ENCODE measurements around the gene MRPL22.
"Not testable (repeated sequence)": the region's sequence is repeated elsewhere in the genome, so short reads cannot be mapped to it uniquely, and the experiment has no call there.

The MRPL22 gene

DNA sequence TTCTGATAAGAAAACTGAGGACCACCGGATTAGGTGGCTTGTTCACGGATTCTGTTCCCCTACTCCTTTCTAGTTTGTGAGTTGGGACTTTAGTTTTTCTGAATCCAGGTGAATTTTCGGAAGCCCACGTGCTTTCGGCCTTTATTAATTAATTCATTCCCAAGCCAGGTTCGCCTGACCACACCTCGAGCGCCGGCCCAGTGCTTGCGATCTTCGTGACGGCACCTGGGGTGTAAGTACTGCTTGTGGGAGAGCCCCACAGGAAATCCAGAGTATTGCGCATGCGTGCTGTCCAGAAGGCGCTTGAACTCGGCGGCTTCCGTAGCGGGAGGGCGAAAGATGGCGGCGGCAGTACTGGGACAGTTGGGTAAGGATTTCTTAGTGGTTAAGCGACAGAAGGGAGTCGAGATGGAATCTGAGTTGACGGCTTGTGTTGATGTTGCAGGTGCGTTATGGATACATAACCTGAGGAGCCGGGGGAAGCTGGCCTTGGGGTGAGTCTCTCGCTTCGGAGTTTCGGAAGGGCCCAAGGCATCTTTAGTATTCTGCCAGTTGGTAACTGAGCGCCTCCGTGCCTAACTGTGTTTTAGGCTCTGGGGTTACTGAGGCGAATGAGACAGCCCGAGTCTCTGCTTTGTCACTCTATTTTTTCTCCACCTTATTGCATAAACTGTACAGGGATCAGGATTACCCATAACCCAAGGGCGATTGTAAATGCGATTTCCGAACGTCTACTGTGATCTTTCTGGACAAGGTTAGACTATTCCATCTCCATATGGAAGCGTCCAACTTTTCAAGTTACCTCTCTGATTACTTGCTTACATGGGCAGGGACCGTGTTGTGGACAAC lies at the start of gene MRPL22:
Gene MRPL22 (plus strand): TSS at position 302 of the 849 bp plus-strand sequence. CDS start 38 bp downstream, at position 340.
- peak; percentile 88 for DNase-seq (ENCODE audit: low spot score)

DNA sequence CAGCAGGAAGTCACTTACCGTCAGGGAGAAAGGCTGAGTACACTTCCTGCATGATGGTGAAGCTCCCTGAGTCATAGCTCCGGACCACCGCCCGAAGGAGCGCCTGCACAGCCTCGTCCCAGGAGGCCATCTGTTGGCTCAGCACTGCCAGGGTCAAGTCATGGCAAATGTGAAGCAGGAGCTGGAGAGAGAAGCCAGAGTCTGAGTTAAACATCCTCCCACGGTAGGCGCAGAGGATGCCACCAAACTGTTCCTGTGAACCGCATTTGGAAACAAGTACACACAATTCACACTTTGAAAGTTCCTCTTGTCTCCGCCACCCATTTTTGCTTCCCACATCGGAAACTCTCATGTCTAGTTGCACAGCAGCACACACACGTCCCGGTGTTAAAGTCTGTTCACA lies 48.5 kb upstream of the MRPL22 start:
- DNase-seq (ENCODE audit: low spot score) = no peak

DNA sequence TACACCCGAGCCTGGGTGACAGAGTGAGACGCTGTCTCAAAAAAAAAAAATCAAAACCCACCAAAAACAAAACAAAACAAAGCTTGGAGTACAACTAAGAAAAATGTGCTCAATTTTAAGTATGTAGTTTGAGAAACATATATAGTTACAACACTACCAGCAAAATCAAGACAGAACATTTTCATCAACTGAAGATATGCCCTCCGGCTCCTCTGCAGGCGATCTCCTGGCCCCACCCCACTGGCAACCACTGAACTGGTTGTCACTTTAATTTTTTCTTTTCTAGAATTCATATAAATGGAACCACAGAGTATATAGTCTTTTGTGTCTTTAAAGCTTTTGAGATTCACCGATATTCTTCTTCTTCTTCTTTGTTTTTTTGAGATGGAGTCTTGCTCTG lies 47.5 kb upstream of the MRPL22 start:
- no peak for DNase-seq (ENCODE audit: low spot score)

- no peak for DNase-seq (ENCODE audit: low spot score)
Observed at GRCh38 chr5:154895606-154896561, 45.0 kb upstream of the MRPL22 start.

DNA sequence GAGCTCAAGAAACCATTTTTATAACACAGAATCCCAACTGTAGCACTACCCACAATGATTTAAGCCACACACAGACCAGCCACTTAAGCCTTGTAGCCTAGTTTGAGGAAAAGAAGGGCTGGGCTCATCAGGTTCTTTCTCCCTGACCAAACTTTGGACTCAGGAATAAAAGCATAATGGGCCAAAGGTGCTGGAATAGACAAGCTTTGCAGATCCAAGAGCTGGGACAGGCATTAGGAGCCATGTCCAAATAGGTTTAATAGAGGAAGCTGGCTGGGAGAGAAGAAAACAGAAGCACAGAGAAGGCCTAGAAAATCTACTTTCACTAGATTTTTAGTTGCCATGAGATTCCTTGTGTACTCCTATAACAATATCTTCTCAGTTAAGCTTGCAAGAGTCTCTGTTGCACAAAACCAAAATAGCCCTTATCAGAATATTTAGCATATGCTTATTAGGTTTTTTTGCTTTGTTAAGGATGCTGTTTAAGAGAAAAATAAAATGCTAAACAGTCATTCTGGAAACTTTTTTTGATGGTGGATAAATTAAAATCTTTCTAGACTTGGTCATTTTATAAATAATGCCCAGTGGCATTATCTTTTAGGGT lies 44.2 kb upstream of the MRPL22 start:
- DNase-seq (ENCODE audit: low spot score) = no peak

DNA sequence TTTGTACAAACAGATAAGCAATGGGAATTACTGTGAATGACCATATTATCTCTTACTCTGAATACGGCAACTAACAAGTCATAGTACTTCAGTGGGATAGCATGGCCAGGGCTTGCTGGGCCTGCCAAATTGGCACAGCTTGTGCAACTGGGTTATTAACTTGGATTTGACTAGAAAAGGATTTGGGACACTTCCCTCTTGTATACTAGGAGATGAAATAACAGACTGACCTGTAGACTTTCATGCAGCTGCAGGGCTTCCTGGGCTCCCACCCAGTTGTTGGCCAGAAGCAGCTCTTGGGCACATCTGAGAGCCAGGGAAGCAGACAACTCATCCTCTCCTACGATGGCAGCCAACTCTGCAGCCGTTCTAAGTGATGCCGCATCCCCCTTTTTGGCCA lies 42.7 kb upstream of the MRPL22 start:
- DNase-seq (ENCODE audit: low spot score) = peak; percentile 43

- DNase-seq (ENCODE audit: low spot score) = no peak
Observed at GRCh38 chr5:154899151-154899816, 41.6 kb upstream of the MRPL22 start.

DNA sequence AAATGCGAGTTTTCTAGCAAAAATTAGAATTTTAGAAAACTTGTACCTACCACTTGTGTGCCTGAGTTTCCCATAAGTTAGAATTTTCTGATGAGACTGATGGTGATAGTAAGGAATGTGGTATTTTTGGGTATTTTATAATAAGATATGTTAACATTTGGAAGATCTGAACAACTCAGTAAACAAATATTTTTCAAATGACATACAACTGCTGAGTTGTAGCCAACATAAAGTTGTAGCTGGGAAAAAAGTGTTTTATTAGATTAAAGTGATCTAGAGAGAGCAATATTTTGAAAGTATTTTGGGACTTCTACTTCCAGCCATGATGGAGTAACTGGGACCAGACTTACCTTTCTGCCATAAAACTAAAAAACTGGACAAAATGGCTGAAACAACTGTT lies 40.8 kb upstream of the MRPL22 start:
- no peak for DNase-seq (ENCODE audit: low spot score)

DNA sequence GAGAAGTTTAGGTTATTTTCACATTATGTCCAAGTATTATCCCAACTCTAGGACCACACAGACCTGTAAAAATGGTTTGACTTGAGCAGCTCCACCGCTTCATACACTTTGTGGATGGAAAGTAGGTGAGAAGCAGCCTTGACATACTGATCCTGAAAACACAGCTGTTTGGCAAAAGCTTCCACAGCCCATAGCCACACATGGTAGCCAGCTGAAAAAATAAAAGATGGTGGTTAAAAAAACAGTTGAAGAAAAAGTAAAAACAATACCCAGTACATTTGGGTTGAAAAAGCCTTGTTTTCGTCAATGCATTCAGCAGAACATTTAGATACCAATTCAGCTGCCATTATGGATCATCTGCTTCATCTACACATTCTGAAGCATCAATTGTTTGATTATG lies 39.6 kb upstream of the MRPL22 start:
- DNase-seq (ENCODE audit: low spot score) = no peak

DNA sequence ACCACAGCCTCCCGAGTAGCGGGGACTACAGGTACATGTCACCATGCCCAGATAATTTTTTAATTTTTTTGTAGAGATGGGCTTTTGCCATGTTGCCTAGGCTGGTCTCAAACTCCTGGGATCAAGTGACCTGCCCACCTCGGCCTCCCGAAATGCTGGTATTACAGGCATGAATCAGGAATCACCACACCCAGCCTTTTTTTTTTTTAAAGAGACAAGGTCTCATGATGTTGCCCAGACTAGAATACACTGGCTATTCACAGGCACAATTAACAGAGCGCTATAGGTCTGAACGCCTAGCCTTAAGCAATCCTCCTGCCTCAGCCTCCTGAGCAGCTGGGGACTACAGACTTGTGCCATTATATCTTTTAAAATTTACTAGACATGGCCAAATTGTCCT lies 39.0 kb upstream of the MRPL22 start:
- DNase-seq (ENCODE audit: low spot score) = no peak

GRCh38 chr5:154905601-154906000 lies 35.3 kb upstream of the MRPL22 start:
- not testable (repeated sequence) for DNase-seq (ENCODE audit: low spot score)

DNA sequence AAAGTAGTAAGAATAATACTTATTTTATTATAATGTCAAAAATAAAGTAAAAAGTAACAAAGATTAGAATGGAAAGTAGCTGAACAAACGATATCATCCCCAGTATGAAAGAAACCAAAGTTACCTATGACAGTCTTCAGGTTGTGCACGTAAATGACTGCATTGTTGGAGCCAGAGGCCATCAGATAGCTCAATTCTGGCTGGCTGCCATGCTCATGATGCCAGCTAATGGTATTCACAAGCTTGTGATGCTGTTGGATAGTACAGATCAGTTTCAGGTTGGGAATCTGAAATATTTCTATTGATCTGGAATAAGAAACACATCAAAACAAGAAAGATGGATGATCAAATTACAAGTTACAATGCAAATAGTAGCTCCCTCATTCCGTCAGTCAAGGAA lies 24.0 kb upstream of the MRPL22 start:
- DNase-seq (ENCODE audit: low spot score) = no peak

DNA sequence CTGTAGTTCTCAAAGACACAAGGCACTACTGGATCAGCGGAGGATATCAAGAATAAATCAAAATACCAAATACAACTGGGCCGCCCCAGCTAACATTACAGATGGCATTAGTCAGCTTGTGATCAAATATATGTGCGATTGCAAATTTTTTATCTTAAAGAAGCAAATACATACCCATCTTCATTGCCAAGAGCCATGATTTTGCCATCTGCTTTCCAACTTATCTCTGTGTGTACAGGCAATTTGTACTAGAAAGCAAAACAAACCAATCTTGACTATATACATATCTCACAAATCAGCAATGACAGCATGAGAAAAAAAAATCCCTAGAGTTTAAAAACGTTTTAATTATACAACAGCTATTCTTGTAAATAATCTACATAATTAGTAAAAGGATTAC lies 23.1 kb upstream of the MRPL22 start:
- DNase-seq (ENCODE audit: low spot score) = no peak

DNA sequence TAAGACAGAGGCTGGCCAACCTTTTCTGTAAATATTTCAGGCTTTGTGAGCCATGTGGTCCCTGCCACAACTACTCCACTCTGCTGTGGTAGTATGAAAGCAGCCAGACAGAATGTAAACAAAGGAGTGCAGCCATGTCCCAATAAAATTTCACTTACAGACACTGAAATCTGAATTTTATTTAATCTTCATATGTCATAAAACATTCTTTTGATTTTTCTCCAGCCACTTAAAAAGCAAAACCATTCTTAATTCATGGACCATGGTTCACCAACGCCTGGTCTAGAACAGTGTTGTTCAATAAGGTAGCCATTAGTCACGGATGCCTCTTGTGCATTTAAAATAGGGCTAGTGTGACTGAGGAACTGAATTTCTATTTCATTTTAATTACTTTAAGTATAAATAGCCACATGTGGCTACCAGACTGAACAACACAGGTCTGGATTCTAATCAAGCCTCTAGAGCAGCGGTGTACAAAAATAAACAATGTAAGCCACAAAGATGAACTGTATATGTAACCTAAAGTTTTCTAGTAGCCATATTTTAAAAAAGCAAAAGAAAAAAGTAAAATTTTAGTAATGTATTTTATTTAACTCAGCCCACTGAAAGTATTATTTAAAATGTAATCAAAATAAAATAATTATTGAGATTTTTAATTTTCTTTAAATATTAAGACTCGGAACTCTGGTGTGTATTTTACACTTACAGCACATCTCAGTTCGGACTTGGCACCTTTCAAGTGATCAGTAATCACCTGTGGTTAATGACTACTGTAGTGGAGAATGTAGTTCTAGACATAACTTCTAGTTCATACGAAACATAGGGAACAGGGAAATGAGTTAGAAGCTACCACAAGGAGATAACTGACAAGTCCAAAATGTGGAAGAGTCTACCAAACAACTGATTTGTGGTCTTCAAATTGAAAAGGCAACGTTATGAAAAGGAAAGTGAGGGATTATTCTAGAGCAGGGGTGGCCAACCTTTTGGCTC lies 17.1 kb upstream of the MRPL22 start:
- no peak for DNase-seq (ENCODE audit: low spot score)

DNA sequence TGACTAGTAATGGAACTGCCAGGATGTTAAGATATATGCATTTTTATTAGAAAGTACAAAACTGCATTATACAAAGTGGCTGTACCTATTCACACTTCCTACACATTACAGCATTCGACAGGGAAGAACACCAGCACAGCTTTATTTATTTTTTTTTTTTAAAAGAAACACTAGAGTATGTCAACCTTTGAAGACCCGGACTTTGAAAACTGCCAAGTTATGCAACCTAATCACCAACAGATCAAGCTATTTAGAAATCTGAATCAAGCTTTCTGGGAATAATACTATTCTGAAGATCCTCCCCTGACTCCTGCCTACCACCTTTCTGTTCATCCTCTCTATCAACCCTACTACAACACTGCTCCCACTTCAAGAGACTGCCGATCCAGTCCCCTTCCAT lies 7.3 kb upstream of the MRPL22 start:
- no peak for DNase-seq (ENCODE audit: low spot score)

GRCh38 chr5:154934881-154935280 lies 6.0 kb upstream of the MRPL22 start:
- no peak for DNase-seq (ENCODE audit: low spot score)

- DNase-seq (ENCODE audit: low spot score) = no peak
Observed at GRCh38 chr5:154937186-154937717, 3.6 kb upstream of the MRPL22 start.

DNA sequence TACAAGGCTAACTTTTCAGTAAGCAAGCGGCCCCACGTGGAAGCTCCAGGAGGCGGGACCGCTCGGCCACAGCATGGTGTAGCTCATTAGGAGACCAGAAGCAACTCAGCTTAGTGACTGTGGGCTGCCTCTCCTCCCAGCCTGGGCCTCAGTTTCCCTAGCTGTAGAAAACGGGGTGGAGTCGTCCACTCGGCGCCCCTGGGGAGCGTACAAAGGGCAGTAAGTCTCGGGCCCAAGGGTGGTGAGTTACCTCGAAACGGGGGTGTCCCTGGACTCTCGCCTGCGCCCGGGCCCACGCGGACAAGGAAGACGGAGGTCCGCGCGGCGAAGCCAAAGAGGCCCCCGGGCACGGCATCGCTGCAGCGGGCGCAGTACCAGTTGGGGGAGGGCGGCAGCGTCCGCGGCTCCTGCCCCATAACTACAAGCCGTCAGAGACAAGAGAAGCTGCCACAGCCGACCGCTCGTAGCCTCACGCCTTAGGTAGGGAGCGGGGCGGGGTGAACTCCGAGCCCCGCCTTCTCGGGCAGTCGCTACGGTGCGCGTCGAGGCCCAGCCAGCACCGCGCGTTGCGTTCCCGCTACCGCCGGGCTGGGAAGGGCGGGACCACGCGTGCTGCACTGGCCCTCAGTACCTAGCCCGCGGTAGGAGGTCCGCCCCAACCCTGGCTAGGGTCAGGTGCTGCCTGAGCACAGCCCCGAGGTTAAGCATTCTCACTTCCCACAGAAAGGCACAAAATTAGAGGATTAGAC lies 3.0 kb upstream of the MRPL22 start, which contains the start of gene GEMIN5:
Gene GEMIN5 (minus strand): TSS at position 494 of the 749 bp plus-strand sequence. CDS start 78 bp downstream, at position 416.
- DNase-seq (ENCODE audit: low spot score) = peak; percentile 77

GRCh38 chr5:154939387-154939786 lies 1.5 kb upstream of the MRPL22 start:
- not testable (repeated sequence) for DNase-seq (ENCODE audit: low spot score)

Data from globus pallidus (tissue), 1 donor.